ENCODE data around the gene CSTPP1.

The CSTPP1 gene

DNA sequence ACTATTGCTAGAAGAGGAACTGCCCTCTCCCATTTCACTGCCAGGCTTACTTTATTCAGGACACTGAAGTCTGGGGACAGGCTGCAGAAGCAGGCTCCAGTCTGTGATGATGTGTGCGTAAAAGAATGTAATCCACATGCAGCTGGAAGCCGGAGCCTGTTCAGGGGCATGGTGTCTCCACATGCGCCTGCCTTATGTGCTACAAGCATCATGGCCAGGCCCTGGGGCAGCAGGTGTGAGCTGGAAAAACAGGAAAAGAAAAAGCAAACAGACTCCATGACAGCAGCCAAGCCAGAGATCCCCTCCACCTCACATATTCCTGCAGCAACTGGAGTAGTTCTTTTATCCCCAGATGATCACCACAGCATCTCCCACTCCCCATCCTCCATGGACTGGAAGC lies 206.8 kb downstream of the CSTPP1 start:
- DNase-seq: no peak

DNA sequence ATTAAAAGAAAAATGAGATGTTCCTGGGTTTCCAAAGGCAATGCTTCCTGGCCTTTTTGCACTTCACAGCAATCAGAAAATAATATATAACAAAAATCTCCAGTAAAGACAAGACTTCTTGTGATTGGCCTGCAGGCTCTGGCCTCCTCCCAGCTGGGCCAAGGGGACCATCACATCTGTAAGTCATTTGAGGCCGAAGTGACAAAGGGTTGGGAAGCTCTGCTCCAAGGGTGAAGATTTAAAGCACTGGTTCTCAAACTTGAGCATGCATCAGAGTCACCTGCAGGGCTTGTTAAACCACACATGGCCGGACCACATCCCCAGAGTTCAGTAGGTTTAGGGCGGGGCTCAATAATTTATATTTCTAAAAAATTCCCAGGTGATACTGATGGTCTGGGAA lies 208.0 kb downstream of the CSTPP1 start:
- DNase-seq: no peak

DNA sequence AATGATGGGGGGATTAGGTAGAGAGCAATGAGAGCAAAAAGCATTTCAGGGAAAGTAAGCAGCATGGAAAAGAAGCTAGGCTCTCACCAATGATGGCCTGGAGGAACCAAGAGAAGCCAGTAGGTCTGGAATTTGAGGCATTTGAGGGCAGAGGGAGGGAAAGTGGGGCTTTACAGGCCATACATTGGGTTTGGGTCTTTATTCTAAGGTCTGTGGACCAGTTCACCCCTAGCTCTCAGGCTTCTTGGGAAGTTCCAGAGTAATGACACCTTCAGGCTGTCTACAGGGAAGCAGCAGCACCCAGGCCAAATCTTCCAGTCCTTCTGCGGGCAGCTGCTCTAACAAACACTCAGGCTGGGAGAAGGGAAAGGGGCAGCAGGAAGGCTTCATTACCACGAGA lies 210.7 kb downstream of the CSTPP1 start:
- DNase-seq: no peak

DNA sequence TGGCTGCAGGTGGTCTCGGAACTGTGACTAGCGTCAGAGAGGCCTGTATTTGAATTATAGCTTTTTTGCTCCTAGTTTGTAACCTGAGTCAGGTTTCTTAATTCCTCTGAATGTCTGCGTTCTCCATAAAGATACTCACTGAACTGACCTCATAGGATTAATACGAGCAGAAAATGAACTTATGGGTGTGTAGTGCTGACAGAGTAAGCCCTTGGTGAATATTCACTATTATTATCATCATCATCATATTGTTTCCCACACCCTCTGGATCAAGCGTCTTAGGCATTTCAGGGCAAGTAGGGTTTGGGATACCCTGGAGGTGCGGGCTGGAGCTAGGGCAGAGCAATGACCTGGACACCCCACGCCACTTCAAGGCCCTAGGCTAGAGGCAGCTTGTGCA lies 211.1 kb downstream of the CSTPP1 start:
- DNase-seq: no peak

DNA sequence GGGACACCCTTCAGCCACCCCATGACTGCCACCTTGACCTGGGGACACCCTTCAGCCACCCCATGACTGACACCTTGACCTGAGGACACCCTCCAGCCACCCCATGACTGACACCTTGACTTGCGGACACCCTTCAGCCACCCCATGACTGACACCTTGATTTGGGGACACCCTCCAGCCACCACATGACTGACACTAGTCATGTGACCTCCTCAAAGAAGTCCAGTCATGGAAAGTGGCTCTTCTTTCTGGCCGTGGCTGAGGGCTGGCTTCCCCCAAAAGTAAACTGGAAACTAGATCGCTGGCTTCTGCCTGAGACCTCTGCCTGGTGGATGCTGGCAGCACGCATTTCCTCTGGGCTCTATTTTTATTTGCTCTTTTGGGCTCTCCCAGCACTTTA lies 211.7 kb downstream of the CSTPP1 start:
- DNase-seq: no peak

DNA sequence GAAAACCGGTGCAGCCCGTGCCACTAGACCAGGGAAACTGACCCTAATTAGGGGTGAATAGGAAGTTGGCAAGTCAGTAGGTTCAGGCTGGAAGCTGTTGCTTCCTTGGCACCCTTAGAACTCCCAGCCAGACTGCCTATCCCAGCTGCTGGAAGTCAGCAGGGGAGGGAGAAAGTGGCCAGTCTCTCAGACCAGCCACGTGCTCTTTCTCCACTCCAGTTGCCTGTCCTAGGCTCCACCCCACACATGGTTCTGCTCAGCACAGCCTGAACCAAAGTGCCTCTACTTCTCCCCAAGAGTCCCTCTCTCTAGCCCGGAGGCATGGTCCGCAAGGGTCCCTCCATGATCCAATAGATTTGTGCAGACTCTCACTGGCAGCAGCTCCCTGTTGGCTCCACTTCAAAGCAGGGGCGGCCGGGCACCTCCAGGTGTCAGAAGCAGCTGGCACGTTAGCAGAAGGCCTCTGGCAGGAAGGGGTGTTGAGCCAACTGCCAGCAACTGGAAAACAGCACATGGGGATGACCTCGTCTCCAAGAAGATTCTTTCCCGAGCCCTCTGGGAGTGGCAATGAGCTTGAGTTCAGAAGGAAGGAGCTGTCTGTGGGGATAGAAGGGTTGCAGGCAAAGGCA lies 212.5 kb downstream of the CSTPP1 start:
- DNase-seq: no peak

DNA sequence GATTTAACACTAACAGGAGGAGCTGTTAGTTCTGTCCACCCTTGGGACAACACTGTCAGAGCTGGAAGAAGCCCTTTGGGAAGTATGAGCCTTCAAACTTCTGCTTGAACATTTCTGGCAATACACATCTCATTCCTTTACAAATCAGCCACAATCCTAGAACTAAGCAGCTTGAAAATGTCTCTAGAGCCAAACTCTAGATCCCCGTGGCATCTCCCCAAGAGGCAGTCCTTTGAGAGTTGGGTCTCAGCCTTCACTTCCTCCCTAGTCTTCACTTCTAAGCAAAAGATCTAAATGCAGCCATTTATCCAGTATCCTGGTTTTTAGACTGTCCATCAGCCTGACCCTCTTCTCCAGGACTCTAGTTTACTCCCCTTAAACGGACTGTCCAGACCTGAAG lies 213.2 kb downstream of the CSTPP1 start:
- DNase-seq: no peak

DNA sequence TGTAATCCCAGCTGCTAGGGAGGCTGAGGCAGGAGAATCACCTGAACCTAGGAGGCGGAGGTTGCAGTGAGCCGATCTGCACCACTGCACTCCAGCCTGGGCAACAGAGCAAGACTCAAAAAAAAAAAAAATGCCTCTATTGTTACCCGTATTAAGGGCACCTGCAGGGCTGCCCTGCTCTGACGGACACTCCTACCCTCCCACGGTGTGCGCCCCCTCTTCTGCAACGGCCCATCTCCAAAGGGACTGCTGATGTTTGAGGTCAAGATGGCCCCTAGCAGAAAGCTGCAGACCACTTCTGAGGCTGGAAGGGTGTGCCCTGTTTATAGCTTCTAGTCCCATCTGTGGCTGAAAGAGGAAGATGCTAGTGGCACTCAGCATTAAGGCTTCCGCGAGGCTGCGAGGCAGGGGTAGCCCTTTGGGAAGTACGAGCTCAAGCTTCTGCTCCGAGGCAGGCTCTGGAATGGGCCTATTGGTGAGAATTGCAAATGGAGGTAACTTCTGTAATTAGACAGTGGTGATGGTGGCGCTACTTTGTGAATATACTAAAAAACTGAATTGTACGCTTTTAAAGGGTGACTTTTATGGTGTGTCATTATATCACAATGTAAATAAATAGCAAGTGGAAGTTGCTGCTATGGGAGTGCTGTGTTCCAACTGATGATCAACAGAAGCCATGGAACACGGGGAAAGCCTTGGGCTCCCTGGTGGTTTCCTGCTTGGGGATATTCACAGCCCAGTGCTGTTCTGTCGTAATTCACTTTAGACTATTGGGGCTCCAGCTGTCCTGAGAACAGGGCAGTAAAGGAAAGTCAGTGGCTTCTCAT lies 215.8 kb downstream of the CSTPP1 start:
- no peak for DNase-seq

DNA sequence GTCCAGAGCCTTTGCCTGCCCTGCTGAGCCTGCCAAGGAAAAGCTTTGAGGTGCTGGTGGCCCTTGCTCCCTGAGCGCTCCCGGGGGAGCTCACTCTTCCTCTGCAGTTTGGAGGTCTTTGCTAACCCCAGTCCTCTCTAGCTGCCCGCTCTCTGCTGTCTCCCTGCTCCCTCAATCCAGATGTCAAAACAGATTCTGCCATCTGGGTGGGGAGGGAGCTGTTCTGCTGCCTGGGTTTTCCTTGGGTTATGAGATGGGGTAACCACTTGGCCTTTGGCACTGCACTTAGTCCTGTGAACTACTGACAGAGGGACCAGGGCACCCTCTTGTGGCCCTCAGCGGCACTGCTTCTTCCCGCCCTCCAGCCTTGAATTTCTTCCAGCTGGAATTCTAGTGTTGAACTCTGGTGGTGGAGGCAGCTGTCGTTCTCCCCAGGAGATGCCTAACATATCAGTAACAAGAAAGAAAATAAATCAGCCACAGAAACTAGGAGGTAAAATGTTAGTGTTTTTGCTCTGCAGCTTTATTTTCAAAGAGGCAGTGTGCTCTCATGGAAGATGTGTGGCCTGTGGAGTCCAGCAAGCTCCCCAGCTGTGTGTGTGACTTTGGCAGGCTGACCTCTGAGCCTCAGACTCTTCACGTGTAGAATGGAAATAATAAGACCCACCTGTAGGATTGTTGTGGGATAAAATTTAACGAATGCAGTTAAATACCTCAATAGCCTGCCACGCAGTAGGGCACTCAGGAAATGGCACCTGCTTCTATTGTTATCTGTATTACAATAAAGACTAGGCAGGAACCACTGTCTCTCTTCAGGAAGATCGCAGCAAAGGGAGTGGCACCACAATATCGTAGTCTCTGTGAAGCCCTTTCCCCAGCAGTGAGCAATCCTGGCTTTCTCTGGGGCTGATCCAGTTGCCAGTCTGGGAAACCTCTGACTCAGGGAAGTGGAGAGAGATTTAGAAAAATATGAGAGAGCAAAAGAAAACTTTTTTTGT lies 216.7 kb downstream of the CSTPP1 start:
- peak; percentile 37 for DNase-seq

DNA sequence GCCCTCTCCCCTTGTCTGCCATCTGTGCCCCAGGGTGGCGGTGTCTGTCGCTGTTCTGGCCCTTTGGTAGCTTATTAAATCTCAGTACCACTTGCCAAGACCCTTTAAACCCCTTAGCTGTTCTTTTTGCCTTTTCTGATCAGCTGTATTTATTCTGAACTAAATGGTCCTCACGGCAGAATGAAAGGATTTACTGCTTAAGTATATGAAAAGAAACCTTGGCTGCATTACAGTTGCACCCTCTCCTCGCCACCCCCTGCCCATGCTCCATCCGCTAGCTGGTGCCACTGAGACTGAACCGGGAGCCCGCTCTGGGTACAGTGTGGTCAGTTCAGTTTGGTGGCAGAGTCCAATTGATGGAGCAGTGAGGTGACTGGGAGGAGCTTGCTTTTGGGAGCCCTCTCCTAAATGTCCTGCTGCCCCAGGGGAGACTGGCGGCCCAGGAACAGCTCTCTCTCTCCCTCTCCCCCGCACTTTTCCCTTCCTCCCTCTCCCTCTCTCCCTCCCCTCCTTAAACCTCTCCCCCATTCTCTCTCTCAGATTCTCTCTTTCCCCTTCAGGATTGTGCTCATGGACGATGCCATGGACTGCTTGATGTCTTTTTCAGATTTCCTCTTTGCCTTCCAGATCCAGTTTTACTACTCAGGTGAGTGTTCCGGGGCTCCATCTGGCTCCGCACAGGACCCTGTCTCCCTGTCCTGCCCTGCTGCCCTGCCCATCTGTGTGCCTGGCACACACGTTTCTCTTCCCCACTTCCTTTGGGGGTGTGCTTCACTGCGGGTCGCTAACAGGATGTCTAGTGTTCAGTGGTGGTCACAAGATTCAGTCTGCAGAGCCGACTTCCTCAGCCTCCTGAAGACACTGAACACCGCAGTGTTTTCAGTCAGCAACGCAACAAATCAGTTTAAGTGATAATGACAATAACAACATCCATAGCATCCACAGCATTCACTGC lies 218.3 kb downstream of the CSTPP1 start:
- peak; percentile 29 for DNase-seq

DNA sequence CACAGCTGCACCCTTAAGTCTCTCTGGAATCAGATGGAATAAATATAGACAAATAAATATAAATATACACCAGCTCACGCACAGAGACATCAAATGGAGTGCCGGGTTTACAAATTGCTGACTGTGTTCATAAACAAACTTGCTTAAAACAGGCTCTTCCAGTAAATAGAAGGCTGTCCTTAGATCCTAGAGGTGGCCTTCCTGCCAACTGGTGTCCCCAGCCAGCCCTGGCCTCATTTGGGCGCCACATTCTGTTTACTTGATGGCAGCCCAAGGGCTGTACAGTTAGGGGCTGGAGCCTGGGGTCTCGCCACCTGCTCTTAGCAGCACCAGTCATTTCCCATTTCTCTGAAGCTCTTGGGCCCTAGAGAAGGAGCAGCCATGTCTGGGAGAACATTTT lies 219.3 kb downstream of the CSTPP1 start:
- no peak for DNase-seq

DNA sequence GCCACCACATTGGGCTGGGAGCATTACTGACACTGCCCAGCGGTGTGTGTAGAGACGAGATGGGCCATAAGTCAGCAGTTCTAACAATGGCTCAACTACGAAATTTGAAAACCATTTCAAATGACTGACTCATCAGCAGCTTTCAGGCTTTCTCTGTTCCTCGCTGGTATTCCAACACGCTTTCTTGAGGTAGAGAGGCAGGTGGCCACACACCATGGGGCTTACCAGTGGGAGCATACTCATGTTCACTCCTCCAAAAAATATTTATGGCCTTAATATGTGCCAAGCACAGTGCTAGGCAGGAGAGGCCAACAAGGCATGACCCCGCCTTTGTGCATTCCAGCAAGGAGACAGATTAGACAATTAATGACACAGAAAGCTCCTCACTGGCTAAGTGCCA lies 219.8 kb downstream of the CSTPP1 start:
- DNase-seq: no peak

DNA sequence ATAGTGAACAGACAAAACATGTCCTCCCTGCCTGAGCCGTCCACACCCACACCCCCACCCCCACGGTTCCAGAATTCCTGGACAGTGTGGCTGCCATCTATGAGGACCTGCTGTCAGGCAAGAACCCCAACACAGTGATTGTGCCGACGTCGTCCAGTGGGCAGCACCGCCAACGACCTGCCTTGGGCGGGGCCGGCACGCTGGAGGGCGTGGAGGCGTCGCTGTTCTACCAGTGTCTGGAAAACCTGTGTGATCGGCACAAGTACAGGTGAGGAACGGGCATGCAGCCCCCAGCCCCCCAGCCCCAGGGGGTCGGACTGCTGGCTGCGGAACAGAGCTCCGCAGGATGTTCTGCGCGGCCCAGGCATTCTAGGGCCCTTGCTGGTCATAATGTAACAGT lies 220.4 kb downstream of the CSTPP1 start:
- no peak for DNase-seq

DNA sequence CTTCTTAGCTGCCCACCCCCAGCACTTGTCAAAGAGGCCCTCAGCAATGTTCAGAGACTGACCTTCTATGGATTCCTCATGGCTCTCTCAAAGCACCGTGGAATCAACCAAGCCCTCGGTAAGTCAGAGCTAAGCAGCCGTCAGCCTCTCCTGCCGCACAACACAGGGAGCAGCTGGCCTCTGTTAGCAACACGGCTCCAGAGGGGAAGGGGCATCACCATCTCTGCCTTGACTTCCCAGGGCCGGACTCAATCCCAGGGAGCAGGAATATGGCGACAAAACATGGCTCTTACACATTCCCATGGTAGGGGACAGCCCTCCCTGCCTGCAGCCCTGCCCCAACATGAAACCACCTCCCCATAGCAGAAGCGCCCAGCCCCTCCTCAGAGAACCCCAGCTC lies 221.2 kb downstream of the CSTPP1 start:
- no peak for DNase-seq

DNA sequence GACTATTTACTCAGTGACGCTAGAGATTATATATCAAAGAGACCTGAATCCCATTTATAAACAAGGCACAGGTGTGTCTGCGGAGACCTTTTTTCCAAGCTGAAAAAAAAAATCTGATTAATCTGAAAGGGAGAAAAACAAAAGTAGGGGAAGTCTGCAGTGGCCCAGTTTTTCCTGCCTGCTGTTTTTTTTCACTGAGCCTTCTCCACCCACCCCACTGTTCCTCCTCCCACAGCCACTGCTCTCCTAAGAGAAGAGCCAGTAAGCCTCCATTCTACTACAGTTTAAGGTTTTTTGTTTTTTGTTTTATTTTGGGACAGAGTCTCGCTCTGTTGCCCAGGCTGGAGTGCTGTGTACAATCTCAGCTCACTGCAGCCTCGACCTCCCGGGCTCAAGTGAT lies 221.7 kb downstream of the CSTPP1 start:
- no peak for DNase-seq

DNA sequence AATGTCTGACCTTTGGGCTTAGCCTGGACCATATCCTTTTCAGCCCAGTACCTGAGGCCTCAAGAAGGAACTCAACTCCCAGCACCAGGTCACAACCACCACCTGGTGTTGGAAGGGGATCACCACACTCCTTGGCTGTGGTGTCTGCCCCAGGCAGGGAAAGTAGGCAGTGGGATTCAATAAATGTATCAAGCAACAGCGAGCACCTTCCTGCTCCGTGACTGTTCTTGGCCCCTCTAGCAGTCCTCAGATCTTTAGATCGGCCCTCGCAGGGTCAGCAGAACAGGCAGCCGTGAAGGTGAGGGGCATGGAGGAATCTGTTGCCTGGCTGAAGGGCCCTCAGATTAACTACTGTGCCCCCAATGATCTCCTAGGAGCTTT lies 224.2 kb downstream of the CSTPP1 start:
- DNase-seq: no peak

DNA sequence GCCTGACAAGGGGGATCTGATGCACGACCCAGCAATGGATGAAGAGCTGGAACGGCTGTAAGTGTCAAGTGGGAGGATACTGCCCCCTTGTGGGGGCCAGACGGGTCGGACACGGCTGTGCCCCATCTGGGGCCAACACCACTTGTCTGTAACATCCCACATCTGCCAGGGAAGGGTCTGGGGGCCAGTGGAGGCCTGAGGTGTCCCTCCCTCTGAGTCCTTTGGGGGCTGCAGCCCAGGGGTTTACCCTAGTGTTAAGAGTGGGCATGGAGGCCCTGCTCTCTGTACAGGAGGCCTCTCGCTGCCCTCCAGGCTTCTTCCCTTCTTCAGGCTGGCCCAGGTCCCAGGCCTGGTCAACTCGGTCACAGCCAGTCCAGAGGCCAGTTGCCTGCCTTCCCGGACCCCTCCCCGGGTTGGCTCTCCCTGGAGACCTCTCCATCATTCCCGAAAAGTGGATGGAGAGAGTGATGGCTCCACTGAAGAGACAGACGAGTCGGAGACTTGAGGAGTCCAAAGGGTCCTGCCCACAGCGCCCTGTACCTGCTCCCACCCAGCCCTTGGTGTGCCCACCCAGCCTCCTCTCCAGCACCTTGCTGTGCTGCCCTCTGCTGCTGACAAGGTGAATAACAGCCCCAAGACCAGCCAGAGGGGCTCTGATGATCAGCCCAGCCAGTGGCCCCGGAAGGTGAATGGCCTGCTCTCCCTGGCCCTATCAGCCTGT lies 224.7 kb downstream of the CSTPP1 start:
- DNase-seq: peak; percentile 37

DNA sequence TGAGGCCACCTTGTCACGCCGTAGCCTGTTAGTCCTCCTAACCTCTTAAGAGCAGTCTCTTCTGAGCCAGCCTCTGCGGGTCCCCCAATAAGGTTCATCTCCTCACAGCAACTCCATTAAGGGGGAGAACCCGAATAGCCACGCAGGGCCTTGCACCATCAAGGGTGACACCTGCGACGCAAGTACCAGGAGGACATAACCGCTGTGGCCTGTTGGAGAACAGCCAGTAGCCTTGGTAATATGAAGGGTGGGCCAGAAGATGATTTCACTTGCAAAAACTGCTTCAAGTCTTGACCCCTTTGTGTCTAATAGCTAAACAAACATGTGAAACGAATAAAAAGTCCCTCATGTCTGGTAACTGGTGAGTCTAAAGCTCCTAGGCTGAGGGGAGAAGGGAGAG lies 225.3 kb downstream of the CSTPP1 start:
- no peak for DNase-seq

DNA sequence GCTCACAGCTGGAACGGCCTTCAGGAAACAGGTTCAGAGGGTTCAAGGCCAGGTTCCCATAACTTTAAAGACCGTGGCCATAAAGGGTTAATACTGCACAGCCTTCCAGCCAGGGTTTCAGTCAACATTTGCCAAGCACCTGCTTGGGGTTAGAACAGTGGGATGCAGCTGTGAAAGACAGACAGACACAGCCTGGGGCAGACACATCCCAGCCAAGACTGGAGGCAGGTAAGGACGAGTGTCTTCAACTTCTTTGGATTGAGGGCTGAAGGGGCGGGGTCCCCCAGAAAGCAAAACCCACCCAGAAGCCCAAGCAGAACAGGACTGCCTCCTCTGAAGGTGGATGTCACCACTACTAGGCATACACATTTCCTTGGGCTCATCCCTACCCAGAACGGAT lies 225.9 kb downstream of the CSTPP1 start:
- DNase-seq: no peak

DNA sequence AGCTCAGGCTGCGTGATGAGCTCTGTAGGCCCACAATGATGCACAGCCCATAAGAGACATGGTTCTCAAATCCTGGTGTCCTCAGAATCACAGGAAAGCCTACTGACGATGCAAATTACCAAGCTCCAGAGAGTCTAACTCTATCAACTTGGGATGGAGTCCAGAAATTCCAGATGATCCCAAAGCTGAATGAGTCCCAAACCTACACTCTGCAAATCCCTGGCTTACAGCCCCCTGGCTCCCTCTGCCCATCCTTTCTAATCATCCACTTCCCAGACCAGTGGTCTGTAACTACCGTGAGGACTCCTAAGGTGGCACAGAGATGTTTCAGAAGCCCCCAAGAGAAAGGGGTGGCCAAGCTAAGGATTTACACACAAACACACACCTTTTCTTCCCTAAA lies 226.6 kb downstream of the CSTPP1 start:
- DNase-seq: no peak

DNA sequence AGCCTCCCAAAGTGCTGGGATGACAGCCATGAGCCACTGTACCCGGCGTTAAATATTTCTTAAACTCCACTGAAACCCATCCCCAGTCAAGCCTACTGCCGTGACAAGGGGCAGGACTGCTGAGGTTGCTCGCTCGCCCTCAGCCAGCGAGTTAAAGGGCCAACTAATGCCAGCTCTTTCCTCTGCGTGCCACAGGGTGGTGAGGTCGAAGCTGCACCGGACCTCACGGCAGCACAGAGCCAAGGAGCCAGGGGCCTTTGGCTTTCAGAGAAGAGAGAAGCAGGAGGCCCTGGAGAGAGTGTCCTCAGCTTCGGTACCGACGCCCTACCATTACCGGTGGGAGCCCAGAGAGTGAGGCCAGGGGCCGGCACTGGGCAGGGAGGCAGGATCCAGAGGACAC lies 227.3 kb downstream of the CSTPP1 start:
- no peak for DNase-seq

DNA sequence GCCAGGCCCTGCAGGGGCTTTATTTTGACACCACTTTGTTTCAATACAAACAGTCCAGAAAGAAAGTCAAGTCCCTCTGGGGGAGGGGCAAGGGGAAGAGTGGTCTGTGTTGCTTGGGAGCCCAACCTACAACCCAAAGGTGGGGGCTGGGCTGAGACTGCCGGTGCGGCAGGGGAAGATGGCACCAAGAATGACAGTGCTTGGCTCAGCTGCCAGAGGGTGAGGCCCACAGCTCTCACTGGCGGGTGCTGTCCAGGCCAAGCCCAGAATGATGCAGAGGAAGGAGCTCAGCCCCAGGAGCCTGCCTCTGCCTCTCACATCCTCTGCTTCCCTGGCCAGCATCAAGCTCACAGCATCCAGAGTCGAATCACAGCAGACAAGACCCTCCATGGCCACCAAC lies 227.8 kb downstream of the CSTPP1 start:
- DNase-seq: no peak
